ENCODE measurements around the gene RAB8B. TPM values are rescaled to one million over a fixed set of nuclear protein-coding genes. Genes with fewer than 3 reads are reported as not detected.

Gene RAB8B
- total RNA-seq, 1 experiment from 2014 or later: 33.8 TPM

DNA sequence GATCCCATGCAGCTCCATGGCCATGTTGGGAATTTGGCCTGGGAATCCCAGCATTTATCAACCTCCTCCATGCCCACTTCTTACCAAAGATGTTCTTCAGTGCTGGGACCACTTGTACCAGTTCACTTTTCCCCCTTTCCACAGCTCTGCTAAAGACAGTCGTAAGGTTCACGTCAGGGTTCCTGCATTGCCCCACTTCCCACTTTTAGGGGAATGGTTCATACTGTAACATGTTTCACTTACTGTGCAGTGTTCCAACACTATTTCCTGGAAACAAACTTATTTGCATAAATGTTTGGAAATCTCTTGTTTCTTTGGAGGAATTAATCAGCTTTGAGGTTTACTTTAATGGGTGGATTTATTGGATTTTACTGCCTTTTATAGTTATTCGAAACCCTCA is 105.0 kb downstream of the RAB8B start:
- Mint-ChIP-seq H3K27ac (no peak overlapping the region), H3K9me3 (no peaks in the 10 kb centered on the region), H3K36me3 (ENCODE audit: insufficient read depth in 1 of 3, low read depth in 3 of 3) (peaks cover 0 to 13% (median 7%) of the 10 kb centered on the region in 3 experiments; a peak in 4 of 7 replicates), H3K27me3 (ENCODE audit: low read depth) (no peaks in the 10 kb centered on the region), H3K4me1 (no peaks in the 10 kb centered on the region), H3K4me3 (no peak overlapping the region)
- no peaks in the 10 kb centered on the region for H3K4me1 ChIP-seq (ENCODE audit: insufficient read depth, low read length)
- H2BK12ac ChIP-seq (ENCODE audit: insufficient read length, low read depth, low read length): no peak overlapping the region
- H3K23me2 ChIP-seq (ENCODE audit: insufficient read length, low read depth, low read length, poor library complexity, severe bottlenecking): no peaks in the 10 kb centered on the region
- no peak overlapping the region for H3K18ac ChIP-seq (ENCODE audit: insufficient read length, low read depth, low read length)
- H4K20me1 ChIP-seq (ENCODE audit: control insufficient read depth, insufficient read depth, insufficient read length): no peaks in the 10 kb centered on the region
- no peak overlapping the region for H4K5ac ChIP-seq (ENCODE audit: insufficient read length, low read depth, low read length)
- no peaks in the 10 kb centered on the region for H3K27me3 ChIP-seq (ENCODE audit: insufficient read depth, low read length)
- H2AK5ac ChIP-seq (ENCODE audit: insufficient read length, low read length): no peak overlapping the region
- no peak overlapping the region for H3K56ac ChIP-seq (ENCODE audit: insufficient read length, low read depth, low read length)
- no peak for DNase-seq
- no peak overlapping the region for H2BK5ac ChIP-seq (ENCODE audit: insufficient read length, low read length)
- WGBS (ENCODE audit: extremely low coverage, insufficient read length, low lambda C conversion rate): no CpG with 5 or more reads among the region's 3 CpGs
- H3K14ac ChIP-seq (ENCODE audit: insufficient read depth, low read length): no peak overlapping the region
- H2AFZ ChIP-seq (ENCODE audit: low read length): no peak overlapping the region
- H2BK20ac ChIP-seq (ENCODE audit: low read depth, low read length, poor library complexity, severe bottlenecking): no peak overlapping the region
- H3T11ph ChIP-seq (ENCODE audit: low read length): no peak overlapping the region
- no peaks in the 10 kb centered on the region for H3K9me3 ChIP-seq (ENCODE audit: control insufficient read depth, low read depth, low read length)
- H3K79me1 ChIP-seq (ENCODE audit: insufficient read depth, low read depth, low read length, poor library complexity, severe bottlenecking): no peaks in the 10 kb centered on the region
- H3K27ac ChIP-seq (ENCODE audit: insufficient read length, low read depth, low read length): no peak overlapping the region
- H3K23ac ChIP-seq (ENCODE audit: insufficient read length, low read depth, low read length): no peak overlapping the region
- TF ChIP-seq, protein P1, sequence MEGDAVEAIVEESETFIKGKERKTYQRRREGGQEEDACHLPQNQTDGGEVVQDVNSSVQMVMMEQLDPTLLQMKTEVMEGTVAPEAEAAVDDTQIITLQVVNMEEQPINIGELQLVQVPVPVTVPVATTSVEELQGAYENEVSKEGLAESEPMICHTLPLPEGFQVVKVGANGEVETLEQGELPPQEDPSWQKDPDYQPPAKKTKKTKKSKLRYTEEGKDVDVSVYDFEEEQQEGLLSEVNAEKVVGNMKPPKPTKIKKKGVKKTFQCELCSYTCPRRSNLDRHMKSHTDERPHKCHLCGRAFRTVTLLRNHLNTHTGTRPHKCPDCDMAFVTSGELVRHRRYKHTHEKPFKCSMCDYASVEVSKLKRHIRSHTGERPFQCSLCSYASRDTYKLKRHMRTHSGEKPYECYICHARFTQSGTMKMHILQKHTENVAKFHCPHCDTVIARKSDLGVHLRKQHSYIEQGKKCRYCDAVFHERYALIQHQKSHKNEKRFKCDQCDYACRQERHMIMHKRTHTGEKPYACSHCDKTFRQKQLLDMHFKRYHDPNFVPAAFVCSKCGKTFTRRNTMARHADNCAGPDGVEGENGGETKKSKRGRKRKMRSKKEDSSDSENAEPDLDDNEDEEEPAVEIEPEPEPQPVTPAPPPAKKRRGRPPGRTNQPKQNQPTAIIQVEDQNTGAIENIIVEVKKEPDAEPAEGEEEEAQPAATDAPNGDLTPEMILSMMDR (conservative IDR thresholded peaks at IDR 0.05): no peak
- no peak overlapping the region for H3K4ac ChIP-seq (ENCODE audit: low read depth, low read length)
- no peak overlapping the region for H2BK120ac ChIP-seq (ENCODE audit: low read depth, low read length, poor library complexity, severe bottlenecking)
- H3K9ac ChIP-seq (ENCODE audit: extremely low read depth, insufficient read length, low read length): no peak overlapping the region
- no peak overlapping the region for H3K4me2 ChIP-seq (ENCODE audit: insufficient read depth, insufficient read length, low read length)
- no peak overlapping the region for H4K91ac ChIP-seq (ENCODE audit: insufficient read length, low read depth, low read length)
- H4K8ac ChIP-seq (replicated peaks; ENCODE audit: insufficient read length, low read depth, low read length): no peak overlapping the region
- H2BK15ac ChIP-seq (ENCODE audit: low read depth, low read length): no peak overlapping the region
- H3K79me2 ChIP-seq (ENCODE audit: insufficient read depth, low read length): no peaks in the 10 kb centered on the region

All from H9 (cell line).